ENCODE data around the gene NR2F1.
A peak's percentile ranks its signal among the peaks of the same experiment; 100 is the strongest.

Gene NR2F1

DNA sequence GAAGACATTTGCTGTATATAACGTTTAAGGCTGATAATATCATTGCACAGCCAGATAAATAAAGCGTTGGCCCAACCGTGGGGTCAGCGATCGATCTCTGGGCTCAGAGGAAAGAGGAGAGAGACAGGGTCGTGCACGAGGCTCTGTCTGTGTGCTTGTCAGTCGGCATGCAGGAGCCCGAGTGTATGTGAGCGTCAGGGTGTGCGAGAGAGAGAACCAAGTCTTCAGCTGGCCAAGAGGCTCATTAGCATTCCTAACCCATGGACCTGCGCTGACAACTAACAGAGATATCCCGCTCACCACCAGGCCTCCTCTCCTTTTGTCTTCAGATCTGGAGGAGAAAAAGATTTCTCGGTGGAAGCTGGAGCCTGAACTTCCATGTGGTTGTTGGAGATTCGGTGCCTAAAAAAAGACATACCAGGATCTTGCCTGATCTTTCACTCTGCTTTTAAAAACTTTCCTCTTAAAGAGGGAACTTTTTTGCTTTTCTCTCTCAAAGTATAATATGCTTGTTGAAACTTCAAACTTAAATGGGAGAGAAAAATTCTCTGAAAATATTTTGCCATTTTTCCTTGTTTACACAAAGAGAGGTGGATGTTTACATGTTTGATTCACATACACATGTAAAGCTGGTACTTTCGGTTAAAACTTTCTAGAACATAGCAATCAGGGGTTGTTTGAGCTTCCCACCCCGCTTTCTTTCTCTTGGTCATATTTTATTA, 16.5 kb downstream of the NR2F1 start:
- TF ChIP-seq, protein P1, sequence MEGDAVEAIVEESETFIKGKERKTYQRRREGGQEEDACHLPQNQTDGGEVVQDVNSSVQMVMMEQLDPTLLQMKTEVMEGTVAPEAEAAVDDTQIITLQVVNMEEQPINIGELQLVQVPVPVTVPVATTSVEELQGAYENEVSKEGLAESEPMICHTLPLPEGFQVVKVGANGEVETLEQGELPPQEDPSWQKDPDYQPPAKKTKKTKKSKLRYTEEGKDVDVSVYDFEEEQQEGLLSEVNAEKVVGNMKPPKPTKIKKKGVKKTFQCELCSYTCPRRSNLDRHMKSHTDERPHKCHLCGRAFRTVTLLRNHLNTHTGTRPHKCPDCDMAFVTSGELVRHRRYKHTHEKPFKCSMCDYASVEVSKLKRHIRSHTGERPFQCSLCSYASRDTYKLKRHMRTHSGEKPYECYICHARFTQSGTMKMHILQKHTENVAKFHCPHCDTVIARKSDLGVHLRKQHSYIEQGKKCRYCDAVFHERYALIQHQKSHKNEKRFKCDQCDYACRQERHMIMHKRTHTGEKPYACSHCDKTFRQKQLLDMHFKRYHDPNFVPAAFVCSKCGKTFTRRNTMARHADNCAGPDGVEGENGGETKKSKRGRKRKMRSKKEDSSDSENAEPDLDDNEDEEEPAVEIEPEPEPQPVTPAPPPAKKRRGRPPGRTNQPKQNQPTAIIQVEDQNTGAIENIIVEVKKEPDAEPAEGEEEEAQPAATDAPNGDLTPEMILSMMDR (conservative IDR thresholded peaks at IDR 0.05; ENCODE audit: low read length), result no peak
- DNase-seq (ENCODE audit: low read depth), result no peak
- H3K4me3 ChIP-seq (ENCODE audit: low read length), result no peak overlapping the region

DNA sequence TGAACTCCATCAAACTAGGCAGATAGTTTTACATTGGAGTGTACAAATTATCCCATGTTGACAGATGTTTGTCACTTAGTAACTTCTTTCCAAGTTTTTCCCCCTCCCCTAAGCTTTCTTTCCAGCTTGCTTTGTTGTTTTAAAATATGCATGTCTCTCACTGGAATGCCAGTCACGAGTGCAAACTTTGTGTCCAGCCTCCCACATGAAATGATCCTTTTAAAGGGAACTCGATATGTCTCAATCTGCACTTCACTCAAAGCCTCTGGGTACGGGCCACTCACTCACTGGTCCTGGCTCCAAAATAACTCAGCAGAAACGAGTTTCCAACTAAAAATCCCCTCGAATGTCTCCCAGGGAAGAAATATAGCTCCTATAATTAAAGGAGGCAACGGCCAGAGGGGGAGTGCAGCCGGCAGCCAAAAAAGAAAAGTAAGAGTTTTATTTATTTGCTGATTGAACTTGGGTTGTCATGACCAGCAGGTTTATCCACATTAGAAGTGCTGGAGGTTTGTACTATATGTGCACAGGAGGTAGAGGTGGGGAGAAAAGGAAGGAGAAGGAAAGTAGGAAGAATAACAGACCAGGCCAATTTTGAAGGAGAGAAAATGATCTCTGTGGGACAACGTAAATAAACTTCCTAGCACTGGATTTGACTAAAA, 17.5 kb downstream of the NR2F1 start:
- no peak overlapping the region for H3K4me3 ChIP-seq (ENCODE audit: low read length)
- TF ChIP-seq, protein P1 (conservative IDR thresholded peaks at IDR 0.05; ENCODE audit: low read length), result no peak

DNA sequence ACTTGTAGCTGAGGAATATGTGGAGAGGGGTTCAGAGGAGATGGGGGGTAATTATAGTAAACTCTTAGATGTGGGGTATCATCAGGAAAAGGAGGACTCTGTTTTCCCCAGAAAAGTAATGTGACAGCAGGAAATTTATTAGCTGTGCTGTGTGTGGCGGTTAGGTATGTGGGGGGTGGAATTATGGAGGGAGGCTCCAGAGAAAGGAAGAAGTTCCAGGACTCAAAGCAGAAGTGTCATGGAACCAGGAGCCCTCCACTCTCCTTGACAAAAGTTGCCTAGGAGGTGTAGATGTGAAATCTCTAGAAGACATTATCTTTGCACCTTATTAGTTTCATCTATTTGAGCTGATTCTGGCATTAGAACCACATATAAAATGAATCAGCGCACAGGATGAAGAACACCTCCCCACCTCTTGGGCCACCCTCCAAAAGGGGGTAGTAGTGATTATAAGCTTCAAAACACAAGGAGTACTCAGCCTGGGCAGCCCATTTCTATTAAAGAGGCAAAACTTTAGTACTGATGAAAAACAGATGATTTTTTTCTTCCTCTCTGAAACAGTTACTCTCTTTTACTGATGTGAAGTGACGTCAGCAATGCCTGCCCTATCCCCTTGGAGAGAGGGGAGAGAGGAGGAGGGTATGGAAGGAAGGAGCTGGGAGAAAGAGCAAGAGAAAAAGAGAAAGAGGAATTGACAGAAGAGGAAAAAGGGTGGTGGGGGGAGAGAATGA, 18.2 kb downstream of the NR2F1 start:
- TF ChIP-seq, protein P1 (conservative IDR thresholded peaks at IDR 0.05; ENCODE audit: low read length), result no peak
- DNase-seq (ENCODE audit: low read depth), result peak; percentile 32
- no peak overlapping the region for H3K4me3 ChIP-seq (ENCODE audit: low read length)

More for the DNA sequence above, 17.5 kb downstream of the NR2F1 start:
- DNase-seq (ENCODE audit: low read depth), result no peak

DNA sequence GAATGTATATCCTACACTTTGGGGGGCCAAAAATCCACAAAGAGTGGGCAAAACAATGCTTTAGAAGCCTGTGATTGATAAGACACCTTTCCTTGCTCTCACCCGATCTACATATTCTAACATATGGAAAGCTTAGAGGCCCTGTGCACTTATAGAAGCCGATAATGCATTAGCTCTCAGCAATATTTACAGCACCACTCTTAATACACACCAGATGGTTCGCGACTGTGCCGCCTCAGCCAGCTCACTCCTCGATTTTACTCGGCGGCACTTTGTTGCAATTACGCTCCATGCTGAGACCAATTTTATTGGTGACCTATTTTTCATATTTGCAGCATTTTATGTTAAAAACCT, 18.8 kb downstream of the NR2F1 start:
- TF ChIP-seq, protein P1 (conservative IDR thresholded peaks at IDR 0.05; ENCODE audit: low read length), result no peak
- H3K4me3 ChIP-seq (ENCODE audit: low read length), result no peak overlapping the region
- no peak for DNase-seq (ENCODE audit: low read depth)

DNA sequence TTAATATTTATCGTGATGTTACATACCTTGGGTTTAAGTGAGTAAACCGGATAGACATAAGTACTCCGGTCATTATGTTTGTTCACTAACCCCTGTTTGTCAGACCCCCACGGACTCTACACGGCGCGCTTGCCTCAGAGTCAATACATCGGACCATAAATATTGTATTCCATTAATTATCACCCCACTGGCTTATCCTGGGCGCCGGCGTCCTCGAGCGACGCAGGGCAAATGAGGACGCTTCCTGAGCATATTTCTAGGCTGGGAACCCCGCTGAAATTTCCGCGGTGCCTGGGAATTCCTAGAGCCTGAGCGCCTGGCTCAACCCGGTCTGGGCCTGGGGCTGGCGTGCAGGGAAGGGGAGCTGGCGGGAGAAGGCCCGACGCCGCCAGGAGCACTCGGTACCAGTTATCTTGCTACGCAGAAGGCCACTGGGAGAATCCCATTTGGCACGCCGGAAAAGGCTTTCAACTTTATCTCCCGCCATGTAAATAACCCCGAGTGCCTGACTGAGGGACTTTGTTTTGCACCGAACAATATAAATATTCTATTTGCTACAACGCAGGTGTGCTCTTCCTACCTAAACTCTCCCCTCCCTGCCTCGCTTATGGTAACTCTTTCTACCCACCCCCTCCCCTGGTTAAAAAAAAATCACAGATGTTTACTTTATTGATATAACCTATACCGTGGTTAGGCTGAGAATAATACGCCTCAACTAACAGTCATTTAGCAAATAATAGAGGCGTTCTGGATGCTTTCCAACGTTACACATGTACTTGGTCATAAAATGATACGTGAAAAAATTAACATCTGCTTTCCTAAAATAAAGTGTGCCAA, 19.4 kb downstream of the NR2F1 start:
- no peak for DNase-seq (ENCODE audit: low read depth)
- no peak overlapping the region for H3K4me3 ChIP-seq (ENCODE audit: low read length)
- TF ChIP-seq, protein P1 (conservative IDR thresholded peaks at IDR 0.05; ENCODE audit: low read length), result no peak

DNA sequence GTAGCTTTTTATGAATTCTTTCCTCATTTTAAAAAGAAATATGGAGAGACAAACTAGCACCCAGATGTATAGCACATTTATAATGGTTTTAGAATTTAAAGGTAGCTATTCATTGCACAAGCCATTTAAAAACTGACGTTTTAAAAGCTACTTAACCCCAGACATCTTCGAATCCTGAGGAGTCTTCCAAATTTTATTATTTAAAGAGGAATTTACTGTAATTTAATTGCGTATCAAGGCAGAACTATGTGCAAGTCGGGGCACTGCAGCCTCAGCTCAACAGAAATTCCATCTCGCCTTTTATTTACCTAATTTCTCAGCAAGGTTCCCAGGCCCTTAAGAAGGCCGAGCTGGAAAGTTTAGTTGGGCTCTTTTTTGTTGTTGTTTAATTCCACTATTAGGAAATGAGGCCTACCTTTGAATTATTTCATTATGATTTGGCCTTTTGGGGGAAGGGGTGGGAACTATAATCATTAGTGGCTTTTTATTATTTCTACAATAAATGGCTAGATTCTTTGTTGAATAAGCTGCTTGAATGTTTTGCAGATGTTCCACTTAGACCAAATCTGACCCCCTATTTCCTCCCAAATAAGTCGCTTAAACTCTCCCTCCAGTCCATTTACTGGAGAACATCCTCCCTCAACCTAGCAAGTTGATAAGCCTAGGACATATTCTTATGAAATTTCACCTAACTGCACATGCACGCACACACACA, 20.2 kb downstream of the NR2F1 start:
- TF ChIP-seq, protein P1 (conservative IDR thresholded peaks at IDR 0.05; ENCODE audit: low read length), result no peak
- DNase-seq (ENCODE audit: low read depth), result no peak
- no peak overlapping the region for H3K4me3 ChIP-seq (ENCODE audit: low read length)

All from AG10803 (cell line).